Astrocyte (in vitro differentiated cells and primary cell): ENCODE results near the gene NCAM1.

Source experiments
- EZH2 ChIP-seq: IDR thresholded peaks from 2 replicates; pipeline ENCODE4 v1.6.1; 2012; ENCODE audit warnings: mild to moderate bottlenecking, low read length, inconsistent platforms; ENCODE audit not compliant: insufficient read depth
- TF ChIP-seq, protein P1 (sequence below): IDR thresholded peaks from 2 replicates; pipeline ENCODE4 v1.5.1; 2011; ENCODE audit warnings: low read depth, mild to moderate bottlenecking, inconsistent platforms, low read length, moderate library complexity; ENCODE audit not compliant: insufficient read depth

DNA sequence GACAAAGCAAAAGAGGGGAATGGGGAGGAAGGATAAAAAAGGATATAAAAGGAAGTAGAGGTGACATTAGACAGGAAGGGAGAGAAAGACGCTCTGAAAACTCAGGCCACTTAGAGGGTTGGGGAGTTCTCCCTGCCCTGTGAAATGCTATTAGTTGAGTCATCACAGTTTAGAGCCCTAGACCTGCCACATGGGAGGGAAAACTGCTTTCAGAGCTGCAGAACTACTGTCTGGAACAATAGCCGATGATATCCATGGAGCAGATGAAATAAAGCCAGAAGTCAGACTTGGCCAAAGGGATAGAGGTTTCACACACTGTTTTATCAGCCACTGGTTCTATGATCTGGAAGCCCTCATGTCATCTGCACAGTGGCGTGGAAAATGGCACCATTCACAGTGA is 157.9 kb downstream of the NCAM1 start:
- TF ChIP-seq, protein P1, sequence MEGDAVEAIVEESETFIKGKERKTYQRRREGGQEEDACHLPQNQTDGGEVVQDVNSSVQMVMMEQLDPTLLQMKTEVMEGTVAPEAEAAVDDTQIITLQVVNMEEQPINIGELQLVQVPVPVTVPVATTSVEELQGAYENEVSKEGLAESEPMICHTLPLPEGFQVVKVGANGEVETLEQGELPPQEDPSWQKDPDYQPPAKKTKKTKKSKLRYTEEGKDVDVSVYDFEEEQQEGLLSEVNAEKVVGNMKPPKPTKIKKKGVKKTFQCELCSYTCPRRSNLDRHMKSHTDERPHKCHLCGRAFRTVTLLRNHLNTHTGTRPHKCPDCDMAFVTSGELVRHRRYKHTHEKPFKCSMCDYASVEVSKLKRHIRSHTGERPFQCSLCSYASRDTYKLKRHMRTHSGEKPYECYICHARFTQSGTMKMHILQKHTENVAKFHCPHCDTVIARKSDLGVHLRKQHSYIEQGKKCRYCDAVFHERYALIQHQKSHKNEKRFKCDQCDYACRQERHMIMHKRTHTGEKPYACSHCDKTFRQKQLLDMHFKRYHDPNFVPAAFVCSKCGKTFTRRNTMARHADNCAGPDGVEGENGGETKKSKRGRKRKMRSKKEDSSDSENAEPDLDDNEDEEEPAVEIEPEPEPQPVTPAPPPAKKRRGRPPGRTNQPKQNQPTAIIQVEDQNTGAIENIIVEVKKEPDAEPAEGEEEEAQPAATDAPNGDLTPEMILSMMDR = no peak
- TF ChIP-seq EZH2 = no peak
